Sigmoid colon (tissue), 4 donors: ENCODE measurements around the gene TNFRSF9.

Source experiments
- POLR2AphosphoS5 ChIP-seq, 4 donors: sonication (generic); formaldehyde crosslinking; IDR thresholded peaks; one replicate each; pipeline ENCODE4 v1.6.1; 2017; ENCODE audit warnings: antibody characterized with exemption in 4 of 4
- TF ChIP-seq, protein P1 (sequence below), 4 experiments: fragments of 450-650 bp in 3 of 4; fragments of 200-600 bp in 1 of 4; IDR thresholded peaks; one replicate each; pipeline ENCODE4 v1.5.1; 2016 to 2019; ENCODE audit warnings: antibody characterized with exemption in 4 of 4, mild to moderate bottlenecking in 3 of 4, moderate library complexity in 2 of 4

DNA sequence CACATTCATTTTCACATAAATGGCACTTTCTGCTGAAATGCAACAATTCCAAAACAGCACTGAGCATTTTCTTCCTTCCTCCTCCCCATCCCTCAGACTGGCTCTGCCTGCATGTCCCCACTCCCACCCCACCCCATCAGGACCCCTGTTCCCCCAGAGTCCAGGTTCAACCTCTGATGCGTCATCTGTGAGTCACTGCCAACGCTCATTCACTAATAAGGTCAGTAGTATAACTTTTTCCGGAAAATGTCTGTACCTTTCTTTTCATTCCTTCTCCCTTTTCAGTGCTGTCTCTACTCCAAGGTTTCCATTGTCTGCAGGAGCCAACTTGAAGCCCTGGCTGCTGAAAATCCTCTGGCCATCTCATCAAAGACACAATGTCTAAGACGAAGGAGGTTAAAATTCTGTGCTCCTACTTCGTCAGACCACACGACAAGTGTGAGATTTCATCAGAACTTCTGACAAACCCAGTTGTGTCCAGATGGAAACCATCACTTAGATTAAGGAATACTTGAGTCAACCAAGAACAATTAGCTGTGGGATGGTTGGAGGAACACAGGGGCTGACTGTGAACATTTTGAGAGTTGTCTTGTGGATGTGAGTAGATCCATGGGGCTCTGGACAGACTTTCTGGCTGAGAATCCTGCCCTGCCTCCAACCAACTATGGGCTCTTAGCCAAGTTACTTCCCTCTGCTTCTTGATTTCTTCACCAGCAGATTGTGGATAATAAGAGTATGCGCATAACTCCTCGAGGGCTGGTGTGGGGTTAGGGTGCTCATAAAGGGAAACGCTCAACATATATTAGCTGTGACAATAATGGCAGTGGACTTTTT, 52.2 kb downstream of the TNFRSF9 start:
- TF ChIP-seq, protein P1, sequence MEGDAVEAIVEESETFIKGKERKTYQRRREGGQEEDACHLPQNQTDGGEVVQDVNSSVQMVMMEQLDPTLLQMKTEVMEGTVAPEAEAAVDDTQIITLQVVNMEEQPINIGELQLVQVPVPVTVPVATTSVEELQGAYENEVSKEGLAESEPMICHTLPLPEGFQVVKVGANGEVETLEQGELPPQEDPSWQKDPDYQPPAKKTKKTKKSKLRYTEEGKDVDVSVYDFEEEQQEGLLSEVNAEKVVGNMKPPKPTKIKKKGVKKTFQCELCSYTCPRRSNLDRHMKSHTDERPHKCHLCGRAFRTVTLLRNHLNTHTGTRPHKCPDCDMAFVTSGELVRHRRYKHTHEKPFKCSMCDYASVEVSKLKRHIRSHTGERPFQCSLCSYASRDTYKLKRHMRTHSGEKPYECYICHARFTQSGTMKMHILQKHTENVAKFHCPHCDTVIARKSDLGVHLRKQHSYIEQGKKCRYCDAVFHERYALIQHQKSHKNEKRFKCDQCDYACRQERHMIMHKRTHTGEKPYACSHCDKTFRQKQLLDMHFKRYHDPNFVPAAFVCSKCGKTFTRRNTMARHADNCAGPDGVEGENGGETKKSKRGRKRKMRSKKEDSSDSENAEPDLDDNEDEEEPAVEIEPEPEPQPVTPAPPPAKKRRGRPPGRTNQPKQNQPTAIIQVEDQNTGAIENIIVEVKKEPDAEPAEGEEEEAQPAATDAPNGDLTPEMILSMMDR (IDR thresholded peaks at IDR 0.05) = no peak
- TF ChIP-seq POLR2AphosphoS5 (IDR thresholded peaks at IDR 0.05) = no peak
